ENCODE results near the gene GPR37L1.

DNA sequence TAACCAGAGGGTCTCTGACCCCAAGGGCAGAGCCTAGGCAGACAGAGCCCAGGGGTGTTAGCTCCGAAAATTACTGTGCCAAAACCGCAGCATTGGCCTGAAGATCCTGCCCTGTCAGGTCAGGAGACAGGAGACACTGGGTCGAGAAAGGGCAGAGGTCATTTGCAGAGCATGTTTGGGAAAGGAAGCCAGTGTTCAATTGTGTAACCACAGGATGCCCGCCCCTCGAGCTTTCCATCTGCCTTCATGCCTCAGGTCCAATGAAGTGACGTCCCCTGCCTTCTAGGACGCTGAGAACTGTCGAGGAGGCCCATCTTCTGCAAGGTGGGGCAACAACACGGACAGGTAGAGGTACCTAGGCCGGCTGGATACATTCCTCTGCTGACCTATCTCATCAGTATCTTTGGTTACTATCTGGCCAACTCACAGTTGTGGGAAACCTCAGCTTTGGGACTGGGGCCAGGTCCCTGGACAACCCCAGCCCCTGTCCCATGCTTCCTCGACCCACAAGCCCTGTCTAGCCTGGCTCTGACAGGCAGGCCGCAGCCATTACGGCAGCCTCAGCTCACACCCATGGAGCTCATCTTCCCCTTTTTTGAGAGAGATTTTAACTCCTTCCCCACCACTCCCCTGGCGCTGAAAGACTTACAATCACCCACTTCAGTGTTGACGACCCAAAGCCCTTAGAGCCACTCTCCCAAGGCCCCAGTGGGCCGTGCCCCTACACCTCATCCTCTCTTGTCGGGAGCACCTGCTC, 20.5 kb downstream of the GPR37L1 start:
- TF ChIP-seq, protein P1, sequence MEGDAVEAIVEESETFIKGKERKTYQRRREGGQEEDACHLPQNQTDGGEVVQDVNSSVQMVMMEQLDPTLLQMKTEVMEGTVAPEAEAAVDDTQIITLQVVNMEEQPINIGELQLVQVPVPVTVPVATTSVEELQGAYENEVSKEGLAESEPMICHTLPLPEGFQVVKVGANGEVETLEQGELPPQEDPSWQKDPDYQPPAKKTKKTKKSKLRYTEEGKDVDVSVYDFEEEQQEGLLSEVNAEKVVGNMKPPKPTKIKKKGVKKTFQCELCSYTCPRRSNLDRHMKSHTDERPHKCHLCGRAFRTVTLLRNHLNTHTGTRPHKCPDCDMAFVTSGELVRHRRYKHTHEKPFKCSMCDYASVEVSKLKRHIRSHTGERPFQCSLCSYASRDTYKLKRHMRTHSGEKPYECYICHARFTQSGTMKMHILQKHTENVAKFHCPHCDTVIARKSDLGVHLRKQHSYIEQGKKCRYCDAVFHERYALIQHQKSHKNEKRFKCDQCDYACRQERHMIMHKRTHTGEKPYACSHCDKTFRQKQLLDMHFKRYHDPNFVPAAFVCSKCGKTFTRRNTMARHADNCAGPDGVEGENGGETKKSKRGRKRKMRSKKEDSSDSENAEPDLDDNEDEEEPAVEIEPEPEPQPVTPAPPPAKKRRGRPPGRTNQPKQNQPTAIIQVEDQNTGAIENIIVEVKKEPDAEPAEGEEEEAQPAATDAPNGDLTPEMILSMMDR (IDR thresholded peaks at IDR 0.05; ENCODE audit: low read depth, low read length) = no peak
- TF ChIP-seq POLR2A (IDR thresholded peaks at IDR 0.05; ENCODE audit: extremely low read depth, insufficient read length) = no peak
- TF ChIP-seq, protein P2, sequence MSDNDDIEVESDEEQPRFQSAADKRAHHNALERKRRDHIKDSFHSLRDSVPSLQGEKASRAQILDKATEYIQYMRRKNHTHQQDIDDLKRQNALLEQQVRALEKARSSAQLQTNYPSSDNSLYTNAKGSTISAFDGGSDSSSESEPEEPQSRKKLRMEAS (IDR thresholded peaks at IDR 0.05; ENCODE audit: low read depth, low read length) = peak; percentile 63; the same call in 1 of the 2 replicates

Measured in NB4 (cell line).